Calu3 (cell line): ENCODE results near the gene C1QTNF1. TPM values are rescaled to one million over a fixed set of nuclear protein-coding genes. Genes with fewer than 3 reads are reported as not detected.

Experiments used
- BruUV-seq: library from RNA; stranded (reverse); fragments of 400-500 nt; replicated peaks from 2 replicates; lab custom pipeline; 2021; lab: Mats Ljungman, UMichigan
- CTCF ChIA-PET: fragments of 300-600 bp; sonication (Branson Sonifier 250); formaldehyde crosslinking; loops from one replicate; lab custom pipeline; 2022; ENCODE audit warnings: antibody characterized with exemption; lab: Charles Lee
- DNase-seq: peaks from one replicate; pipeline ENCODE4 v3.0.0; 2022
- H3K27ac Mint-ChIP-seq: one replicate; pipeline ENCODE4 v1.8.0; 2022; ENCODE audit warnings: mixed read lengths; ENCODE audit not compliant: unreplicated experiment
- H3K27me3 Mint-ChIP-seq: one replicate; pipeline ENCODE4 v1.8.0; 2022; ENCODE audit warnings: mixed read lengths; ENCODE audit not compliant: unreplicated experiment
- H3K36me3 Mint-ChIP-seq: one replicate; pipeline ENCODE4 v1.8.0; 2022; ENCODE audit warnings: mild to moderate bottlenecking, moderate library complexity, mixed read lengths; ENCODE audit not compliant: insufficient read depth, unreplicated experiment
- H3K4me1 Mint-ChIP-seq: one replicate; pipeline ENCODE4 v1.8.0; 2022; ENCODE audit warnings: mild to moderate bottlenecking, low read depth, mixed read lengths; ENCODE audit not compliant: unreplicated experiment
- H3K4me3 Mint-ChIP-seq: one replicate; pipeline ENCODE4 v1.8.0; 2022; ENCODE audit warnings: mild to moderate bottlenecking, low read depth, moderate library complexity, mixed read lengths; ENCODE audit not compliant: unreplicated experiment
- H3K9me3 Mint-ChIP-seq: one replicate; pipeline ENCODE4 v1.8.0; 2022; ENCODE audit warnings: low read depth, mixed read lengths; ENCODE audit not compliant: unreplicated experiment
- CTCF ChIP-seq: fragments of 200-600 bp; IDR thresholded peaks from one replicate; pipeline ENCODE4 v1.8.0; 2022; ENCODE audit warnings: antibody characterized with exemption; ENCODE audit not compliant: unreplicated experiment
- intact Hi-C: fragments of 100-400 bp; cut with micrococcal nuclease; formaldehyde crosslinking; loops from one replicate; pipeline ENCODE4 v1.10.0; 2022; ENCODE audit not compliant: unreplicated experiment
- total RNA-seq: library from RNA; stranded (reverse); gene quantifications from 2 replicates; pipeline ENCODE4 v1.2.3, GENCODE V29; 2022

Gene C1QTNF1
- total RNA-seq, 1 experiment from 2014 or later = 3.3 TPM

- TF ChIP-seq CTCF = no peak
- CTCF ChIA-PET = no interaction called here
- Mint-ChIP-seq H3K27ac (no peak overlapping the region), H3K9me3 (no peaks in the 10 kb centered on the region), H3K36me3 (peaks cover 4% of the 10 kb centered on the region), H3K4me3 (no peak overlapping the region), H3K27me3 (peaks cover 91% of the 10 kb centered on the region), H3K4me1 (peaks cover 6% of the 10 kb centered on the region)
- BruUV-seq = no TSS peak
- intact Hi-C loops = no loop called here
- DNase-seq = no peak
These were observed 26.6 kb downstream of the C1QTNF1 start for GRCh38 chr17:79050551-79050950.

- no peaks in the 10 kb centered on the region for H3K9me3 Mint-ChIP-seq
- no TSS peak for BruUV-seq
These were observed 27.3 kb downstream of the C1QTNF1 start for GRCh38 chr17:79051306-79051705.

GRCh38 chr17:79052131-79052530 is 28.2 kb downstream of the C1QTNF1 start:
- Mint-ChIP-seq H3K27me3 (peaks cover 89% of the 10 kb centered on the region), H3K36me3 (no peaks in the 10 kb centered on the region), H3K4me3 (no peak overlapping the region), H3K4me1 (no peaks in the 10 kb centered on the region), H3K9me3 (no peaks in the 10 kb centered on the region), H3K27ac (no peak overlapping the region)
- BruUV-seq = no TSS peak
- intact Hi-C loops = no loop called here
- no peak for DNase-seq
- CTCF ChIA-PET = no interaction called here
- TF ChIP-seq CTCF = no peak

More at GRCh38 chr17:79051306-79051705, 27.3 kb downstream of the C1QTNF1 start:
- no peaks in the 10 kb centered on the region for H3K36me3 Mint-ChIP-seq
- intact Hi-C loops = no loop called here
- peaks cover 91% of the 10 kb centered on the region for H3K27me3 Mint-ChIP-seq
- TF ChIP-seq CTCF = no peak
- H3K4me3 Mint-ChIP-seq = no peak overlapping the region
- DNase-seq = no peak
- H3K27ac Mint-ChIP-seq = no peak overlapping the region
- CTCF ChIA-PET = no interaction called here
- H3K4me1 Mint-ChIP-seq = no peaks in the 10 kb centered on the region

- DNase-seq = no peak
- Mint-ChIP-seq H3K4me1 (no peaks in the 10 kb centered on the region), H3K27ac (no peak overlapping the region), H3K36me3 (no peaks in the 10 kb centered on the region), H3K4me3 (no peak overlapping the region), H3K9me3 (no peaks in the 10 kb centered on the region), H3K27me3 (peaks cover 80% of the 10 kb centered on the region)
- TF ChIP-seq CTCF = no peak
- no TSS peak for BruUV-seq
- intact Hi-C loops = no loop called here
- CTCF ChIA-PET = no interaction called here
These were observed 29.4 kb downstream of the C1QTNF1 start for GRCh38 chr17:79053251-79053925.
